Endothelial cell of umbilical vein (primary cell): ENCODE measurements around the gene APP. TPM values are rescaled to one million over a fixed set of nuclear protein-coding genes. Genes with fewer than 3 reads are reported as not detected.

Source experiments
- BruUV-seq: library from RNA; stranded (reverse); fragments of 400-500 nt; replicated peaks from 2 replicates; lab custom pipeline; 2021; lab: Mats Ljungman, UMichigan
- CTCF ChIA-PET: fragments of 300-600, 350-600 bp; sonication (Branson Sonifier 250); formaldehyde crosslinking; loops from one replicate; lab custom pipeline; 2021; ENCODE audit warnings: antibody characterized with exemption, inconsistent platforms; lab: Charles Lee
- POLR2A ChIA-PET: fragments of 300-600, 350-600 bp; sonication (Branson Sonifier 250); formaldehyde crosslinking; loops from one replicate; lab custom pipeline; 2021; ENCODE audit warnings: antibody characterized with exemption, inconsistent platforms; lab: Charles Lee
- DNase-seq: peaks from one replicate; pipeline ENCODE4 v3.0.0-alpha.2; 2011; ENCODE audit warnings: low read depth, low spot score
- FAIRE-seq: peaks from 2 replicates; lab custom pipeline; 2011; peaks lifted over from hg19 to GRCh38; lab: Jason Lieb, UNC
- H2AFZ ChIP-seq: 2 replicates; pipeline ENCODE4 v1.6.0; 2012; ENCODE audit warnings: low read depth, low read length, control low read depth, inconsistent platforms
- H3K27ac ChIP-seq: 2 replicates; pipeline ENCODE4 v1.5.1; 2011; ENCODE audit warnings: low read depth, mild to moderate bottlenecking, control low read depth, low read length, moderate library complexity; ENCODE audit not compliant: insufficient read depth
- H3K27me3 ChIP-seq, 2 experiments: 2 replicates each; pipeline versions ENCODE4 v1.6.0 to v1.6.1; 2011; ENCODE audit warnings: low read length in 2 of 2, mixed read lengths in 1 of 2; ENCODE audit not compliant: control insufficient read depth in 2 of 2, insufficient read depth in 2 of 2
- H3K36me3 ChIP-seq, 2 experiments: 2 replicates in 1 of 2; 3 replicates in 1 of 2; pipeline ENCODE4 v1.5.1; 2011; ENCODE audit warnings: low read length in 2 of 2, mild to moderate bottlenecking in 1 of 2, moderate library complexity in 1 of 2; ENCODE audit not compliant: control insufficient read depth in 2 of 2, insufficient read depth in 2 of 2; ENCODE audit errors: extremely low read depth in 1 of 2
- H3K4me1 ChIP-seq: 3 replicates; pipeline ENCODE4 v1.5.1; 2011; ENCODE audit warnings: mild to moderate bottlenecking, low read length; ENCODE audit not compliant: control insufficient read depth, insufficient read depth; ENCODE audit errors: extremely low read depth
- H3K4me2 ChIP-seq: 2 replicates; pipeline ENCODE4 v1.6.1; 2011; ENCODE audit warnings: low read length, control low read depth, mixed read lengths; ENCODE audit not compliant: insufficient read depth
- H3K4me3 ChIP-seq, 3 experiments: fragments of 200-600 bp in 1 of 3; sonication (generic), shearing (Covaris generic) in 1 of 3; replicated peaks in 1 of 3; 2 replicates each; pipeline ENCODE4 v1.5.1; 2011 to 2016; ENCODE audit warnings: control low read depth in 3 of 3, low read length in 3 of 3, mild to moderate bottlenecking in 2 of 3, inconsistent platforms in 1 of 3, low read depth in 1 of 3, moderate library complexity in 1 of 3; ENCODE audit not compliant: insufficient read depth in 1 of 3
- H3K79me2 ChIP-seq: 2 replicates; pipeline ENCODE4 v1.6.0; 2012; ENCODE audit warnings: low read length, inconsistent platforms; ENCODE audit not compliant: control insufficient read depth, insufficient read depth
- H3K9ac ChIP-seq: replicated peaks from 2 replicates; pipeline ENCODE3; 2011; ENCODE audit warnings: low read length, control low read depth; ENCODE audit not compliant: insufficient read depth; ENCODE audit errors: extremely low read depth
- H3K9me1 ChIP-seq: replicated peaks from 3 replicates; pipeline ENCODE4 v1.6.0; 2011; ENCODE audit warnings: mild to moderate bottlenecking, low read length; ENCODE audit not compliant: control insufficient read depth, insufficient read depth; ENCODE audit errors: extremely low read depth
- H3K9me3 ChIP-seq: replicated peaks from 2 replicates; pipeline ENCODE4 v1.5.1; 2012; ENCODE audit warnings: low read length, inconsistent platforms; ENCODE audit not compliant: control insufficient read depth, insufficient read depth
- H4K20me1 ChIP-seq: replicated peaks from 2 replicates; pipeline ENCODE3; 2011; ENCODE audit warnings: mild to moderate bottlenecking, low read length; ENCODE audit not compliant: control insufficient read depth, insufficient read depth; ENCODE audit errors: extremely low read depth
- EZH2 ChIP-seq: IDR thresholded peaks from 2 replicates; pipeline ENCODE4 v1.6.1; 2012; ENCODE audit warnings: borderline replicate concordance, low read depth, mild to moderate bottlenecking, moderate library complexity, low read length, inconsistent platforms; ENCODE audit not compliant: severe bottlenecking
- FOS ChIP-seq: IDR thresholded peaks from 2 replicates; pipeline ENCODE4 v1.6.1; 2011; ENCODE audit warnings: mild to moderate bottlenecking, low read length, moderate library complexity, borderline replicate concordance; ENCODE audit not compliant: insufficient read depth
- GATA2 ChIP-seq: IDR thresholded peaks from 2 replicates; pipeline ENCODE4 v1.7.0; 2011; ENCODE audit warnings: low read depth, mild to moderate bottlenecking, moderate library complexity, mixed read lengths, low read length; ENCODE audit not compliant: insufficient read length, insufficient read depth
- JUN ChIP-seq: IDR thresholded peaks from 2 replicates; pipeline ENCODE4 v1.6.1; 2011; ENCODE audit warnings: borderline replicate concordance, low read depth; ENCODE audit not compliant: insufficient read length, insufficient read depth
- MAX ChIP-seq: IDR thresholded peaks from 2 replicates; pipeline ENCODE4 v1.6.1; 2011; ENCODE audit not compliant: insufficient read depth, insufficient read length
- MYC ChIP-seq: IDR thresholded peaks from one replicate; pipeline ENCODE4 v1.6.1; 2011; ENCODE audit warnings: mild to moderate bottlenecking, low read depth, low read length
- POLR2A ChIP-seq: IDR thresholded peaks from 2 replicates; pipeline ENCODE4 v1.6.1; 2012; ENCODE audit warnings: low read depth, mild to moderate bottlenecking, control low read depth, low read length
- POLR2AphosphoS5 ChIP-seq: IDR thresholded peaks from 2 replicates; pipeline ENCODE4 v1.6.1; 2012; ENCODE audit warnings: low read depth, mild to moderate bottlenecking, control low read depth, low read length, moderate library complexity; ENCODE audit not compliant: insufficient read depth
- dilution Hi-C: fragments of 300-500 bp; cut with MboI; formaldehyde crosslinking; loops from one replicate; pipeline ENCODE4 v1.15.0; 2019; ENCODE audit warnings: low sequenced_read_pairs; ENCODE audit not compliant: extremely low pct_ligation_motif_present
- intact Hi-C: fragments of 100-400 bp; cut with micrococcal nuclease; formaldehyde crosslinking; loops from one replicate; pipeline ENCODE4 v1.10.0; 2022
- polyA plus RNA-seq, 4 experiments: library from polyadenylated mRNA; depleted of rRNA in 3 of 4; stranded (reverse) in 3 of 4; unstranded in 1 of 4; fragments of >200 nt; gene quantifications; 2 replicates each; pipeline versions ENCODE4 v1.2.1 to v1.2.3, GENCODE V29; 2011 to 2012; ENCODE audit warnings: missing spikeins in 1 of 4
- total RNA-seq: library from RNA; stranded (reverse); gene quantifications from 2 replicates; pipeline ENCODE4 v1.2.3, GENCODE V29; 2021
- TF ChIP-seq, protein P1 (sequence below), 2 donors: IDR thresholded peaks; 1 replicate in 1 of 2; 2 replicates in 1 of 2; pipeline ENCODE4 v1.5.1; 2011; ENCODE audit warnings: low read length in 2 of 2, mild to moderate bottlenecking in 2 of 2, moderate library complexity in 2 of 2, control low read depth in 1 of 2, inconsistent platforms in 1 of 2, low read depth in 1 of 2; ENCODE audit not compliant: insufficient read depth in 1 of 2; ENCODE audit errors: extremely low read depth in 1 of 2

APP gene
- total and polyA plus RNA-seq, 2 donors (not counting 3 experiments of a cell fraction or from before 2014, with no cell fraction given), result 914 to 928 TPM

GRCh38 chr21:26185021-26185420, 14.5 kb upstream of the APP start:
- no peaks in the 10 kb centered on the region for H3K36me3 ChIP-seq
- H3K4me2 ChIP-seq, result no peak overlapping the region
- BruUV-seq, result no TSS peak
- no peak overlapping the region for H2AFZ ChIP-seq
- H3K9ac ChIP-seq, result no peak overlapping the region
- peaks cover 3 to 7% of the 10 kb centered on the region in 2 experiments for H3K27me3 ChIP-seq
- no peak overlapping the region for H3K27ac ChIP-seq
- intact Hi-C loops (no loop called here), dilution Hi-C loops (no loop called here)
- DNase-seq (no peak), FAIRE-seq (no peak)
- no peaks in the 10 kb centered on the region for H3K79me2 ChIP-seq
- no peaks in the 10 kb centered on the region for H3K9me1 ChIP-seq
- no peak overlapping the region for H3K4me3 ChIP-seq
- no peaks in the 10 kb centered on the region for H3K4me1 ChIP-seq
- CTCF ChIA-PET, result no interaction called here
- no peaks in the 10 kb centered on the region for H3K9me3 ChIP-seq
- POLR2A ChIA-PET, result no interaction called here
- H4K20me1 ChIP-seq, result no peaks in the 10 kb centered on the region
- no peak for TF ChIP-seq MYC
- no peak for TF ChIP-seq MAX
- TF ChIP-seq FOS, result no peak
- TF ChIP-seq EZH2, result no peak
- TF ChIP-seq, protein P1, sequence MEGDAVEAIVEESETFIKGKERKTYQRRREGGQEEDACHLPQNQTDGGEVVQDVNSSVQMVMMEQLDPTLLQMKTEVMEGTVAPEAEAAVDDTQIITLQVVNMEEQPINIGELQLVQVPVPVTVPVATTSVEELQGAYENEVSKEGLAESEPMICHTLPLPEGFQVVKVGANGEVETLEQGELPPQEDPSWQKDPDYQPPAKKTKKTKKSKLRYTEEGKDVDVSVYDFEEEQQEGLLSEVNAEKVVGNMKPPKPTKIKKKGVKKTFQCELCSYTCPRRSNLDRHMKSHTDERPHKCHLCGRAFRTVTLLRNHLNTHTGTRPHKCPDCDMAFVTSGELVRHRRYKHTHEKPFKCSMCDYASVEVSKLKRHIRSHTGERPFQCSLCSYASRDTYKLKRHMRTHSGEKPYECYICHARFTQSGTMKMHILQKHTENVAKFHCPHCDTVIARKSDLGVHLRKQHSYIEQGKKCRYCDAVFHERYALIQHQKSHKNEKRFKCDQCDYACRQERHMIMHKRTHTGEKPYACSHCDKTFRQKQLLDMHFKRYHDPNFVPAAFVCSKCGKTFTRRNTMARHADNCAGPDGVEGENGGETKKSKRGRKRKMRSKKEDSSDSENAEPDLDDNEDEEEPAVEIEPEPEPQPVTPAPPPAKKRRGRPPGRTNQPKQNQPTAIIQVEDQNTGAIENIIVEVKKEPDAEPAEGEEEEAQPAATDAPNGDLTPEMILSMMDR (IDR thresholded peaks at IDR 0.05; ENCODE audit: extremely low read depth in 1 of 2, insufficient read depth in 1 of 2, low read depth in 1 of 2, low read length in 2 of 2), result no peak
- TF ChIP-seq JUN, result no peak
- TF ChIP-seq POLR2AphosphoS5, result no peak
- TF ChIP-seq POLR2A, result no peak
- no peak for TF ChIP-seq GATA2
